Measurements from ENCODE around the gene MYBPC2. TPM values are rescaled to one million over a fixed set of nuclear protein-coding genes. Genes with fewer than 3 reads are reported as not detected.

Gene MYBPC2
- total RNA-seq, 4 donors from 2014 or later, result not detected

GRCh38 chr19:50449236-50449899 is 16.7 kb downstream of the MYBPC2 start:
- no peaks in the 10 kb centered on the region for H3K36me3 ChIP-seq
- no peak overlapping the region for H3K4me3 ChIP-seq
- TF ChIP-seq POLR2AphosphoS5 (IDR thresholded peaks at IDR 0.05), result no peak
- no peak for TF ChIP-seq EP300 (IDR thresholded peaks at IDR 0.05)
- TF ChIP-seq POLR2A (IDR thresholded peaks at IDR 0.05), result no peak
- TF ChIP-seq CTCF (IDR thresholded peaks at IDR 0.05), result no peak
- peaks cover 0 to 6% (median 0%) of the 10 kb centered on the region in 3 donors for H3K9me3 ChIP-seq
- H3K27ac ChIP-seq, result no peak overlapping the region
- no peak for ATAC-seq
- WGBS, 2 donors (ENCODE audit: low coverage in 1 of 2), result 72% methylated on average over 5 of the region's 14 CpGs; no CpG with 5 or more reads in 1 of the 2 donors
- no peaks in the 10 kb centered on the region for H3K4me1 ChIP-seq
- peaks cover 35% of the 10 kb centered on the region for H3K27me3 ChIP-seq

GRCh38 chr19:50450369-50451222 is 17.9 kb downstream of the MYBPC2 start:
- 59 to 65% methylated on average over 8 to 18 of the region's 30 CpGs for WGBS, 2 donors (ENCODE audit: low coverage in 1 of 2)
- Histone ChIP-seq H3K4me1 (no peaks in the 10 kb centered on the region), H3K9me3 (peaks cover 0 to 6% (median 0%) of the 10 kb centered on the region in 3 donors), H3K27me3 (peaks cover 45% of the 10 kb centered on the region), H3K4me3 (no peak overlapping the region), H3K36me3 (no peaks in the 10 kb centered on the region), H3K27ac (no peak overlapping the region)
- TF ChIP-seq EP300 (IDR thresholded peaks at IDR 0.05), result no peak
- no peak for ATAC-seq

GRCh38 chr19:50451223-50451534 is 18.5 kb downstream of the MYBPC2 start:
- H3K4me3 ChIP-seq, result no peak overlapping the region
- H3K9me3 ChIP-seq, result peaks cover 0 to 6% (median 0%) of the 10 kb centered on the region in 3 donors
- no peaks in the 10 kb centered on the region for H3K4me1 ChIP-seq
- no peak for ATAC-seq
- no peaks in the 10 kb centered on the region for H3K36me3 ChIP-seq
- TF ChIP-seq EP300 (IDR thresholded peaks at IDR 0.05), result no peak
- H3K27me3 ChIP-seq, result peaks cover 45% of the 10 kb centered on the region
- WGBS, 2 donors (ENCODE audit: low coverage in 1 of 2), result no CpG with 5 or more reads among the region's 13 CpGs
- H3K27ac ChIP-seq, result no peak overlapping the region

GRCh38 chr19:50453243-50453642 is 20.6 kb downstream of the MYBPC2 start:
- Histone ChIP-seq H3K9me3 (peaks cover 0 to under 1% (median 0%) of the 10 kb centered on the region in 3 donors), H3K27ac (no peak overlapping the region), H3K4me1 (no peaks in the 10 kb centered on the region), H3K4me3 (no peak overlapping the region), H3K27me3 (peaks cover 65% of the 10 kb centered on the region), H3K36me3 (no peaks in the 10 kb centered on the region)
- WGBS, 2 donors (ENCODE audit: low coverage in 1 of 2), result no CpG with 5 or more reads among the region's 3 CpGs
- TF ChIP-seq CTCF (IDR thresholded peaks at IDR 0.05) (no peak), POLR2A (IDR thresholded peaks at IDR 0.05) (no peak), EP300 (IDR thresholded peaks at IDR 0.05) (no peak), POLR2AphosphoS5 (IDR thresholded peaks at IDR 0.05) (no peak)
- no peak for ATAC-seq

- H3K36me3 ChIP-seq, result no peaks in the 10 kb centered on the region
- no peak overlapping the region for H3K4me3 ChIP-seq
- no peak overlapping the region for H3K27ac ChIP-seq
- TF ChIP-seq CTCF (IDR thresholded peaks at IDR 0.05) (no peak), EP300 (IDR thresholded peaks at IDR 0.05) (no peak)
- no peaks in the 10 kb centered on the region for H3K4me1 ChIP-seq
- 76 to 79% methylated on average over 2 of the region's 2 CpGs for WGBS, 2 donors (ENCODE audit: low coverage in 1 of 2)
- H3K27me3 ChIP-seq, result peaks cover 81% of the 10 kb centered on the region
- H3K9me3 ChIP-seq, result no peaks in the 10 kb centered on the region
- no peak for ATAC-seq
Observed at GRCh38 chr19:50455992-50456391, 23.3 kb downstream of the MYBPC2 start.

- Histone ChIP-seq H3K27me3 (peaks cover 83% of the 10 kb centered on the region), H3K36me3 (no peaks in the 10 kb centered on the region), H3K27ac (no peak overlapping the region), H3K9me3 (no peaks in the 10 kb centered on the region), H3K4me3 (no peak overlapping the region), H3K4me1 (no peaks in the 10 kb centered on the region)
- 79% methylated on average over 2 of the region's 5 CpGs; no CpG with 5 or more reads in 1 of the 2 donors for WGBS, 2 donors (ENCODE audit: low coverage in 1 of 2)
- TF ChIP-seq POLR2AphosphoS5 (IDR thresholded peaks at IDR 0.05), result no peak
- TF ChIP-seq POLR2A (IDR thresholded peaks at IDR 0.05), result no peak
- no peak for TF ChIP-seq CTCF (IDR thresholded peaks at IDR 0.05)
- no peak for TF ChIP-seq EP300 (IDR thresholded peaks at IDR 0.05)
- ATAC-seq, result no peak
Observed at GRCh38 chr19:50457300-50457699, 24.6 kb downstream of the MYBPC2 start.

All from gastroesophageal sphincter (tissue), 4 donors.